ENCODE results near the gene PIGK.

DNA sequence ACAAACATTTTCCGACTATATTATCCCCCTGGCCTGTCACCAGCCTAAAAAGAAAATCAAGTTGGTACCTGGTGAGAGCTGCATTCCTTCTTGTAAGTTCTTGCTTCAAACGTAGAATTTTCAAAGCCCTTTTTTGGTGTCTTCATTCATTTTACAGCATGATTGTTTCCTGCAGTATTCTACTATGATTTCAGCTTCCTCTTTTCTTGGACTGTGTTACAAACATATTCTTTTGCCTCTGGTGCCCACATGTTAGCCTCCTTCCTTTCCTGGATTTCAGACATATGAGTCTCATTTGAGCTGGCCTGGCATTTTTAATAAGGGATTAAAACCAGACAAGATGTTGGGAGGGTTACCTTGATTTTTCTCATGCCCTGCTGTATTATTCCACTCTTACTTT is 142.5 kb downstream of the PIGK start:
- TF ChIP-seq, protein P1, sequence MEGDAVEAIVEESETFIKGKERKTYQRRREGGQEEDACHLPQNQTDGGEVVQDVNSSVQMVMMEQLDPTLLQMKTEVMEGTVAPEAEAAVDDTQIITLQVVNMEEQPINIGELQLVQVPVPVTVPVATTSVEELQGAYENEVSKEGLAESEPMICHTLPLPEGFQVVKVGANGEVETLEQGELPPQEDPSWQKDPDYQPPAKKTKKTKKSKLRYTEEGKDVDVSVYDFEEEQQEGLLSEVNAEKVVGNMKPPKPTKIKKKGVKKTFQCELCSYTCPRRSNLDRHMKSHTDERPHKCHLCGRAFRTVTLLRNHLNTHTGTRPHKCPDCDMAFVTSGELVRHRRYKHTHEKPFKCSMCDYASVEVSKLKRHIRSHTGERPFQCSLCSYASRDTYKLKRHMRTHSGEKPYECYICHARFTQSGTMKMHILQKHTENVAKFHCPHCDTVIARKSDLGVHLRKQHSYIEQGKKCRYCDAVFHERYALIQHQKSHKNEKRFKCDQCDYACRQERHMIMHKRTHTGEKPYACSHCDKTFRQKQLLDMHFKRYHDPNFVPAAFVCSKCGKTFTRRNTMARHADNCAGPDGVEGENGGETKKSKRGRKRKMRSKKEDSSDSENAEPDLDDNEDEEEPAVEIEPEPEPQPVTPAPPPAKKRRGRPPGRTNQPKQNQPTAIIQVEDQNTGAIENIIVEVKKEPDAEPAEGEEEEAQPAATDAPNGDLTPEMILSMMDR (IDR thresholded peaks at IDR 0.05) = no peak
- TF ChIP-seq POLR2AphosphoS5 (IDR thresholded peaks at IDR 0.05) (no peak), POLR2A (IDR thresholded peaks at IDR 0.05) (no peak), EP300 (IDR thresholded peaks at IDR 0.05) (no peak)

Measured in sigmoid colon (tissue), 4 donors.